ENCODE results near the gene MCC. TPM values are rescaled to one million over a fixed set of nuclear protein-coding genes. Genes with fewer than 3 reads are reported as not detected.

The MCC gene
- total RNA-seq, 1 donor from 2014 or later: 26.9 TPM

DNA sequence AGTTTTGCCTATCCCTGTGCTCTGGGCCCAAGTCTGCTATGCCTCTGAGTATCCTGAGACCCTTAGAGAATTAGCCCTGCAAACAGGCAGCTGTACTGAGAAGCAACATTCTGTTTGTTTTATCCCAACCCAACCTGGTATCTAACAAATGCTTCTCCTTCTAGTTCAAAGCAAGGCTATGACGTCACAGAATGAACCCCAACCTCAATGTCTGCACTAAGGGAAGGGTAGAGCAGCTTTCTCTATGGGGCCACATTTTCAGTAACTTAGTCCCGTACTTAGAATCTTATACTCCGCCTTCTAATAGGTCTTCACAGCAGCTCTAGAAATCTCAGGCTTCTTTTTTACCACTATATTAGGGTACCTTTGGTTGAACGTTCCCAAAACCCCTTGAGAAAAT is 223.1 kb downstream of the MCC start:
- Mint-ChIP-seq H3K4me3 (ENCODE audit: unreplicated experiment) (no peak overlapping the region), H3K27ac (ENCODE audit: unreplicated experiment) (no peak overlapping the region), H3K9me3 (ENCODE audit: unreplicated experiment) (peaks cover 2% of the 10 kb centered on the region), H3K36me3 (ENCODE audit: low read depth, unreplicated experiment) (no peaks in the 10 kb centered on the region), H3K4me1 (ENCODE audit: low read depth, unreplicated experiment) (peaks cover 35% of the 10 kb centered on the region), H3K27me3 (ENCODE audit: low read depth, unreplicated experiment) (no peaks in the 10 kb centered on the region)
- H3K4me1 ChIP-seq (ENCODE audit: insufficient read depth, low read length): peaks cover 9% of the 10 kb centered on the region
- H3K36me3 ChIP-seq (ENCODE audit: insufficient read depth, low read length): no peaks in the 10 kb centered on the region
- peaks cover 27% of the 10 kb centered on the region for H4K20me1 ChIP-seq (ENCODE audit: insufficient read depth, low read length)
- FAIRE-seq (no peak), DNase-seq (ENCODE audit: low read depth) (no peak)
- no peaks in the 10 kb centered on the region for H3K9me3 ChIP-seq (ENCODE audit: insufficient read depth, low read depth, low read length)
- no peak overlapping the region for H3K9ac ChIP-seq (ENCODE audit: low read length)
- no peak overlapping the region for H2AFZ ChIP-seq (ENCODE audit: low read depth, low read length)
- TF ChIP-seq, protein P1, sequence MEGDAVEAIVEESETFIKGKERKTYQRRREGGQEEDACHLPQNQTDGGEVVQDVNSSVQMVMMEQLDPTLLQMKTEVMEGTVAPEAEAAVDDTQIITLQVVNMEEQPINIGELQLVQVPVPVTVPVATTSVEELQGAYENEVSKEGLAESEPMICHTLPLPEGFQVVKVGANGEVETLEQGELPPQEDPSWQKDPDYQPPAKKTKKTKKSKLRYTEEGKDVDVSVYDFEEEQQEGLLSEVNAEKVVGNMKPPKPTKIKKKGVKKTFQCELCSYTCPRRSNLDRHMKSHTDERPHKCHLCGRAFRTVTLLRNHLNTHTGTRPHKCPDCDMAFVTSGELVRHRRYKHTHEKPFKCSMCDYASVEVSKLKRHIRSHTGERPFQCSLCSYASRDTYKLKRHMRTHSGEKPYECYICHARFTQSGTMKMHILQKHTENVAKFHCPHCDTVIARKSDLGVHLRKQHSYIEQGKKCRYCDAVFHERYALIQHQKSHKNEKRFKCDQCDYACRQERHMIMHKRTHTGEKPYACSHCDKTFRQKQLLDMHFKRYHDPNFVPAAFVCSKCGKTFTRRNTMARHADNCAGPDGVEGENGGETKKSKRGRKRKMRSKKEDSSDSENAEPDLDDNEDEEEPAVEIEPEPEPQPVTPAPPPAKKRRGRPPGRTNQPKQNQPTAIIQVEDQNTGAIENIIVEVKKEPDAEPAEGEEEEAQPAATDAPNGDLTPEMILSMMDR (IDR thresholded peaks at IDR 0.05; ENCODE audit: insufficient read depth, low read depth, low read length): no peak
- no peak for TF ChIP-seq EZH2 (IDR thresholded peaks at IDR 0.05; ENCODE audit: insufficient read depth, low read length)
- H3K27me3 ChIP-seq (ENCODE audit: insufficient read depth, low read length): no peaks in the 10 kb centered on the region
- H3K4me2 ChIP-seq (ENCODE audit: low read length): no peak overlapping the region
- H3K4me3 ChIP-seq (ENCODE audit: insufficient read depth, low read depth, low read length): no peak overlapping the region
- H3K79me2 ChIP-seq (ENCODE audit: insufficient read depth, low read length): peaks cover 44% of the 10 kb centered on the region
- no peak overlapping the region for H3K27ac ChIP-seq (ENCODE audit: low read depth, low read length)

- H2AFZ ChIP-seq (ENCODE audit: low read depth, low read length): no peak overlapping the region
- Mint-ChIP-seq H3K27me3 (ENCODE audit: low read depth, unreplicated experiment) (no peaks in the 10 kb centered on the region), H3K27ac (ENCODE audit: unreplicated experiment) (no peak overlapping the region), H3K9me3 (ENCODE audit: unreplicated experiment) (peaks cover 2% of the 10 kb centered on the region), H3K4me3 (ENCODE audit: unreplicated experiment) (no peak overlapping the region), H3K36me3 (ENCODE audit: low read depth, unreplicated experiment) (no peaks in the 10 kb centered on the region), H3K4me1 (ENCODE audit: low read depth, unreplicated experiment) (peaks cover 26% of the 10 kb centered on the region)
- H3K4me1 ChIP-seq (ENCODE audit: insufficient read depth, low read length): no peaks in the 10 kb centered on the region
- no peak overlapping the region for H3K4me2 ChIP-seq (ENCODE audit: low read length)
- DNase-seq (ENCODE audit: low read depth) (peak; percentile 61), FAIRE-seq (no peak)
- H4K20me1 ChIP-seq (ENCODE audit: insufficient read depth, low read length): peaks cover 27% of the 10 kb centered on the region
- H3K79me2 ChIP-seq (ENCODE audit: insufficient read depth, low read length): peaks cover 41% of the 10 kb centered on the region
- H3K9ac ChIP-seq (ENCODE audit: low read length): no peak overlapping the region
- no peak overlapping the region for H3K27ac ChIP-seq (ENCODE audit: low read depth, low read length)
- H3K27me3 ChIP-seq (ENCODE audit: insufficient read depth, low read length): no peaks in the 10 kb centered on the region
- no peak for TF ChIP-seq EZH2 (IDR thresholded peaks at IDR 0.05; ENCODE audit: insufficient read depth, low read length)
- TF ChIP-seq, protein P1 (IDR thresholded peaks at IDR 0.05; ENCODE audit: insufficient read depth, low read depth, low read length): no peak
- H3K9me3 ChIP-seq (ENCODE audit: insufficient read depth, low read depth, low read length): no peaks in the 10 kb centered on the region
- no peaks in the 10 kb centered on the region for H3K36me3 ChIP-seq (ENCODE audit: insufficient read depth, low read length)
- no peak overlapping the region for H3K4me3 ChIP-seq (ENCODE audit: insufficient read depth, low read depth, low read length)
Measured at GRCh38 chr5:113264046-113264445, 224.2 kb downstream of the MCC start.

GRCh38 chr5:113263545-113263944 is 224.7 kb downstream of the MCC start:
- no peak for FAIRE-seq
- H3K9me3 Mint-ChIP-seq (ENCODE audit: unreplicated experiment): peaks cover 2% of the 10 kb centered on the region
- no peak overlapping the region for H3K27ac Mint-ChIP-seq (ENCODE audit: unreplicated experiment)

More at GRCh38 chr5:113263545-113263944, 224.7 kb downstream of the MCC start:
- no peak overlapping the region for H3K4me2 ChIP-seq (ENCODE audit: low read length)
- Mint-ChIP-seq H3K4me1 (ENCODE audit: low read depth, unreplicated experiment) (peaks cover 24% of the 10 kb centered on the region), H3K4me3 (ENCODE audit: unreplicated experiment) (no peak overlapping the region), H3K27me3 (ENCODE audit: low read depth, unreplicated experiment) (no peaks in the 10 kb centered on the region), H3K36me3 (ENCODE audit: low read depth, unreplicated experiment) (no peaks in the 10 kb centered on the region)
- H2AFZ ChIP-seq (ENCODE audit: low read depth, low read length): no peak overlapping the region
- no peak overlapping the region for H3K4me3 ChIP-seq (ENCODE audit: insufficient read depth, low read depth, low read length)
- TF ChIP-seq, protein P1 (IDR thresholded peaks at IDR 0.05; ENCODE audit: insufficient read depth, low read depth, low read length): no peak
- no peak for TF ChIP-seq EZH2 (IDR thresholded peaks at IDR 0.05; ENCODE audit: insufficient read depth, low read length)
- H3K9ac ChIP-seq (ENCODE audit: low read length): no peak overlapping the region
- no peaks in the 10 kb centered on the region for H3K4me1 ChIP-seq (ENCODE audit: insufficient read depth, low read length)
- no peak overlapping the region for H3K27ac ChIP-seq (ENCODE audit: low read depth, low read length)
- no peaks in the 10 kb centered on the region for H3K36me3 ChIP-seq (ENCODE audit: insufficient read depth, low read length)
- no peaks in the 10 kb centered on the region for H3K9me3 ChIP-seq (ENCODE audit: insufficient read depth, low read depth, low read length)
- H4K20me1 ChIP-seq (ENCODE audit: insufficient read depth, low read length): peaks cover 27% of the 10 kb centered on the region
- H3K79me2 ChIP-seq (ENCODE audit: insufficient read depth, low read length): peaks cover 36% of the 10 kb centered on the region
- H3K27me3 ChIP-seq (ENCODE audit: insufficient read depth, low read length): no peaks in the 10 kb centered on the region
- no peak for DNase-seq (ENCODE audit: low read depth)
